ENCODE results near the gene MAP3K7. TPM values are rescaled to one million over a fixed set of nuclear protein-coding genes. Genes with fewer than 3 reads are reported as not detected.

Gene MAP3K7
- total and polyA plus RNA-seq, 2 donors (not counting 3 experiments of a cell fraction or from before 2014, with no cell fraction given), result 15.3 to 25.6 TPM

DNA sequence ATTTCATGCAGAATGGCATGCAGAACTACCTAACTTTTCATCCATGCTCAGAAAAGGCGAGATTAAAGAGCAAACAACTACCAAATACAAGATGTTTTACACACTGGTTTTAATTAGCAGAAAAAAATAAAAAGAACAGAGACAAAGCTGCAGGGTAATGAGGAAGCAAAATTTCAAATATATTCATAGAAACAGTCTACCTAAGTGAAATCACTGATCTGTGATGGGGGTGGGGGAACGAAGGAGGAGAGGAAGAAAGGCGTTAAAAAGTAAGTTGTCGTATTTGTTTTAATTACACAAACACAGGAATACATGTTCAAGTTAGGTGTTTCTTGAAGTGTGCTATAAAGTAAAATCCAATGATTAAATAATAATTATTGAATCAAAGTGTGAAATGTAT, 42.1 kb downstream of the MAP3K7 start:
- dilution Hi-C loops (cut with MboI; ENCODE audit: extremely low pct_ligation_motif_present, low sequenced_read_pairs) (no loop called here), intact Hi-C loops (cut with micrococcal nuclease) (no loop called here)
- FAIRE-seq (no peak), DNase-seq (ENCODE audit: low read depth, low spot score) (no peak)
- ChIA-PET POLR2A (no interaction called here), CTCF (no interaction called here)
- H3K4me2 ChIP-seq (ENCODE audit: insufficient read depth, low read length), result no peak overlapping the region
- H3K4me1 ChIP-seq (ENCODE audit: control insufficient read depth, extremely low read depth, insufficient read depth, low read length), result no peaks in the 10 kb centered on the region
- peaks cover 7% of the 10 kb centered on the region in 2 experiments for H3K36me3 ChIP-seq (ENCODE audit: control insufficient read depth in 2 of 2, extremely low read depth in 1 of 2, insufficient read depth in 2 of 2, low read length in 2 of 2)
- no peak overlapping the region for H2AFZ ChIP-seq (ENCODE audit: low read depth, low read length)
- no TSS peak for BruUV-seq (replicated peaks)
- no peaks in the 10 kb centered on the region for H4K20me1 ChIP-seq (replicated peaks; ENCODE audit: control insufficient read depth, extremely low read depth, insufficient read depth, low read length)
- no peaks in the 10 kb centered on the region for H3K27me3 ChIP-seq (ENCODE audit: control insufficient read depth in 2 of 2, insufficient read depth in 2 of 2, low read length in 2 of 2)
- no peak overlapping the region for H3K9ac ChIP-seq (replicated peaks; ENCODE audit: extremely low read depth, insufficient read depth, low read length)
- TF ChIP-seq POLR2A (IDR thresholded peaks at IDR 0.05; ENCODE audit: low read depth, low read length), result no peak
- no peak for TF ChIP-seq MYC (IDR thresholded peaks at IDR 0.05; ENCODE audit: low read depth, low read length)
- no peak for TF ChIP-seq JUN (IDR thresholded peaks at IDR 0.05; ENCODE audit: borderline replicate concordance, insufficient read depth, insufficient read length, low read depth)
- TF ChIP-seq GATA2 (IDR thresholded peaks at IDR 0.05; ENCODE audit: insufficient read depth, insufficient read length, low read depth, low read length), result no peak
- TF ChIP-seq, protein P1, sequence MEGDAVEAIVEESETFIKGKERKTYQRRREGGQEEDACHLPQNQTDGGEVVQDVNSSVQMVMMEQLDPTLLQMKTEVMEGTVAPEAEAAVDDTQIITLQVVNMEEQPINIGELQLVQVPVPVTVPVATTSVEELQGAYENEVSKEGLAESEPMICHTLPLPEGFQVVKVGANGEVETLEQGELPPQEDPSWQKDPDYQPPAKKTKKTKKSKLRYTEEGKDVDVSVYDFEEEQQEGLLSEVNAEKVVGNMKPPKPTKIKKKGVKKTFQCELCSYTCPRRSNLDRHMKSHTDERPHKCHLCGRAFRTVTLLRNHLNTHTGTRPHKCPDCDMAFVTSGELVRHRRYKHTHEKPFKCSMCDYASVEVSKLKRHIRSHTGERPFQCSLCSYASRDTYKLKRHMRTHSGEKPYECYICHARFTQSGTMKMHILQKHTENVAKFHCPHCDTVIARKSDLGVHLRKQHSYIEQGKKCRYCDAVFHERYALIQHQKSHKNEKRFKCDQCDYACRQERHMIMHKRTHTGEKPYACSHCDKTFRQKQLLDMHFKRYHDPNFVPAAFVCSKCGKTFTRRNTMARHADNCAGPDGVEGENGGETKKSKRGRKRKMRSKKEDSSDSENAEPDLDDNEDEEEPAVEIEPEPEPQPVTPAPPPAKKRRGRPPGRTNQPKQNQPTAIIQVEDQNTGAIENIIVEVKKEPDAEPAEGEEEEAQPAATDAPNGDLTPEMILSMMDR (IDR thresholded peaks at IDR 0.05; ENCODE audit: extremely low read depth in 1 of 2, insufficient read depth in 1 of 2, low read depth in 1 of 2, low read length in 2 of 2), result no peak
- H3K79me2 ChIP-seq (ENCODE audit: control insufficient read depth, insufficient read depth, low read length), result no peaks in the 10 kb centered on the region
- no peaks in the 10 kb centered on the region for H3K9me1 ChIP-seq (replicated peaks; ENCODE audit: control insufficient read depth, extremely low read depth, insufficient read depth, low read length)
- H3K4me3 ChIP-seq (replicated peaks in 1 of 3; ENCODE audit: insufficient read depth in 1 of 3, low read depth in 1 of 3, low read length in 3 of 3), result no peak overlapping the region
- H3K27ac ChIP-seq (ENCODE audit: insufficient read depth, low read depth, low read length), result no peak overlapping the region
- no peaks in the 10 kb centered on the region for H3K9me3 ChIP-seq (replicated peaks; ENCODE audit: control insufficient read depth, insufficient read depth, low read length)

DNA sequence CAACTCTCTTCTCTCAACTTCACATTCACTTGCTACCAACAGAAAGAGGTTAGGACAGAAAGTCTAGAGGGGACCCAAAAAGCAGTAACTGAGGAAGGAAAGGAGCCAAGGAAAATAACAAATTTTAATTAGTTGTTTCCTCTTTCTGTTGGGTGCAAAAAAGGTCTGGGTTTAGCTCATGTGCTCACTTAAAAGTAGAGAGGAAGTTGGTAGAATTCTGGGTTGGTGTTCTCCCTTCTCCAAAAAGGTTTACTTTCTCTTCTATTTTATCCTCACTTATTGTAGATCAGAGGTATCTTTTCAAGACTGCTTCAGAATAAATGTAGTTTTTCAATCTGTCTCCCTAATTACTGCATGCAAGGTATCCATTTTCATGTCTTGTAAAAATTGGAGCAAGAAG, 42.8 kb downstream of the MAP3K7 start:
- H3K9ac ChIP-seq (replicated peaks; ENCODE audit: extremely low read depth, insufficient read depth, low read length), result no peak overlapping the region
- dilution Hi-C loops (cut with MboI; ENCODE audit: extremely low pct_ligation_motif_present, low sequenced_read_pairs), result no loop called here
- H3K4me1 ChIP-seq (ENCODE audit: control insufficient read depth, extremely low read depth, insufficient read depth, low read length), result no peaks in the 10 kb centered on the region
- no peak overlapping the region for H3K4me2 ChIP-seq (ENCODE audit: insufficient read depth, low read length)
- no peaks in the 10 kb centered on the region for H3K9me3 ChIP-seq (replicated peaks; ENCODE audit: control insufficient read depth, insufficient read depth, low read length)
- no peak for FAIRE-seq
- intact Hi-C loops (cut with micrococcal nuclease), result no loop called here
- H2AFZ ChIP-seq (ENCODE audit: low read depth, low read length), result no peak overlapping the region
- H3K36me3 ChIP-seq (ENCODE audit: control insufficient read depth in 2 of 2, extremely low read depth in 1 of 2, insufficient read depth in 2 of 2, low read length in 2 of 2), result peaks cover 7% of the 10 kb centered on the region in 2 experiments
- H3K79me2 ChIP-seq (ENCODE audit: control insufficient read depth, insufficient read depth, low read length), result no peaks in the 10 kb centered on the region
- H3K27me3 ChIP-seq (ENCODE audit: control insufficient read depth in 2 of 2, insufficient read depth in 2 of 2, low read length in 2 of 2), result no peaks in the 10 kb centered on the region
- no peak overlapping the region for H3K4me3 ChIP-seq (replicated peaks in 1 of 3; ENCODE audit: insufficient read depth in 1 of 3, low read depth in 1 of 3, low read length in 3 of 3)
- ChIA-PET CTCF (no interaction called here), POLR2A (no interaction called here)
- no TSS peak for BruUV-seq (replicated peaks)
- no peak overlapping the region for H3K27ac ChIP-seq (ENCODE audit: insufficient read depth, low read depth, low read length)
- no peaks in the 10 kb centered on the region for H3K9me1 ChIP-seq (replicated peaks; ENCODE audit: control insufficient read depth, extremely low read depth, insufficient read depth, low read length)
- no peak for DNase-seq (ENCODE audit: low read depth, low spot score)
- H4K20me1 ChIP-seq (replicated peaks; ENCODE audit: control insufficient read depth, extremely low read depth, insufficient read depth, low read length), result no peaks in the 10 kb centered on the region
- TF ChIP-seq POLR2A (IDR thresholded peaks at IDR 0.05; ENCODE audit: low read depth, low read length), result no peak
- no peak for TF ChIP-seq EZH2 (IDR thresholded peaks at IDR 0.05; ENCODE audit: borderline replicate concordance, low read depth, low read length, severe bottlenecking)
- TF ChIP-seq POLR2AphosphoS5 (IDR thresholded peaks at IDR 0.05; ENCODE audit: insufficient read depth, low read depth, low read length), result no peak
- no peak for TF ChIP-seq MYC (IDR thresholded peaks at IDR 0.05; ENCODE audit: low read depth, low read length)
- no peak for TF ChIP-seq FOS (IDR thresholded peaks at IDR 0.05; ENCODE audit: borderline replicate concordance, insufficient read depth, low read length)
- TF ChIP-seq GATA2 (IDR thresholded peaks at IDR 0.05; ENCODE audit: insufficient read depth, insufficient read length, low read depth, low read length), result no peak
- no peak for TF ChIP-seq JUN (IDR thresholded peaks at IDR 0.05; ENCODE audit: borderline replicate concordance, insufficient read depth, insufficient read length, low read depth)
- TF ChIP-seq, protein P1 (IDR thresholded peaks at IDR 0.05; ENCODE audit: extremely low read depth in 1 of 2, insufficient read depth in 1 of 2, low read depth in 1 of 2, low read length in 2 of 2), result no peak
- TF ChIP-seq, protein P2, sequence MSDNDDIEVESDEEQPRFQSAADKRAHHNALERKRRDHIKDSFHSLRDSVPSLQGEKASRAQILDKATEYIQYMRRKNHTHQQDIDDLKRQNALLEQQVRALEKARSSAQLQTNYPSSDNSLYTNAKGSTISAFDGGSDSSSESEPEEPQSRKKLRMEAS (IDR thresholded peaks at IDR 0.05; ENCODE audit: insufficient read depth, insufficient read length), result no peak

Measured in endothelial cell of umbilical vein (primary cell).